ENCODE measurements around the gene MYOD1.

The MYOD1 gene

GRCh38 chr11:17702876-17703275 is 16.5 kb upstream of the MYOD1 start:
- Histone ChIP-seq H3F3A (ENCODE audit: insufficient read depth, low read length) (no peaks in the 10 kb centered on the region), H3K4me1 (ENCODE audit: insufficient read depth, low read length, severe bottlenecking) (no peaks in the 10 kb centered on the region), H3K79me2 (ENCODE audit: insufficient read depth, low read length) (no peaks in the 10 kb centered on the region), H4K20me1 (ENCODE audit: insufficient read depth, low read length) (no peaks in the 10 kb centered on the region), H3K4me2 (ENCODE audit: low read length) (no peak overlapping the region), H3K36me3 (ENCODE audit: insufficient read depth, low read length) (no peaks in the 10 kb centered on the region), H3K9me2 (ENCODE audit: low read depth, low read length) (no peaks in the 10 kb centered on the region), H3K9me3 (ENCODE audit: low read length) (no peaks in the 10 kb centered on the region), H3K4me3 (ENCODE audit: low read depth, low read length, poor library complexity, severe bottlenecking) (no peak overlapping the region), H3K9ac (ENCODE audit: low read length) (no peak overlapping the region), H3K27ac (ENCODE audit: low read depth, low read length, poor library complexity, severe bottlenecking) (no peak overlapping the region), H3K27me3 (ENCODE audit: insufficient read depth, low read length) (no peaks in the 10 kb centered on the region; the same call in 1 of the 2 replicates), H2AFZ (ENCODE audit: low read length) (no peak overlapping the region)
- TF ChIP-seq EZH2 (IDR thresholded peaks at IDR 0.05; ENCODE audit: borderline replicate concordance, low read length): no peak
- TF ChIP-seq, protein P1, sequence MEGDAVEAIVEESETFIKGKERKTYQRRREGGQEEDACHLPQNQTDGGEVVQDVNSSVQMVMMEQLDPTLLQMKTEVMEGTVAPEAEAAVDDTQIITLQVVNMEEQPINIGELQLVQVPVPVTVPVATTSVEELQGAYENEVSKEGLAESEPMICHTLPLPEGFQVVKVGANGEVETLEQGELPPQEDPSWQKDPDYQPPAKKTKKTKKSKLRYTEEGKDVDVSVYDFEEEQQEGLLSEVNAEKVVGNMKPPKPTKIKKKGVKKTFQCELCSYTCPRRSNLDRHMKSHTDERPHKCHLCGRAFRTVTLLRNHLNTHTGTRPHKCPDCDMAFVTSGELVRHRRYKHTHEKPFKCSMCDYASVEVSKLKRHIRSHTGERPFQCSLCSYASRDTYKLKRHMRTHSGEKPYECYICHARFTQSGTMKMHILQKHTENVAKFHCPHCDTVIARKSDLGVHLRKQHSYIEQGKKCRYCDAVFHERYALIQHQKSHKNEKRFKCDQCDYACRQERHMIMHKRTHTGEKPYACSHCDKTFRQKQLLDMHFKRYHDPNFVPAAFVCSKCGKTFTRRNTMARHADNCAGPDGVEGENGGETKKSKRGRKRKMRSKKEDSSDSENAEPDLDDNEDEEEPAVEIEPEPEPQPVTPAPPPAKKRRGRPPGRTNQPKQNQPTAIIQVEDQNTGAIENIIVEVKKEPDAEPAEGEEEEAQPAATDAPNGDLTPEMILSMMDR (IDR thresholded peaks at IDR 0.05; ENCODE audit: low read length): no peak

DNA sequence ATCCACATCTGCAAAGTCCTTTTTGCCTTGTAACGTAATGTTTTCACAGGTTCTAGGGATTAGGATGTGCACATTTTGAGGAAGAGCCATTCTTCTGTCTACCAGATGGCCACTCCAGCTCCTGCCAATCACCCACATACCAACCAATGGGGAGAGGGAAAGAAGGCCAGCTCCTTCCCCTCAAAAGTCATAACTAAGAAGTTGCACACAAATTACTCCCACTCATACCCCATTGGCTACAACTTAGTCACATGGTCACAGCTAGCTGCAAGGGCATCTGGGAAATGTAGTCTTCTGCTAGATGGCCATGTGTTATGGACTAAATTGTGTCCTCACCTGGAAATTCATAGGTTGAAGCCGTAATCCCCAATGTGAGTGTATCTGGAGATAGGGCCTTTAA is 15.4 kb upstream of the MYOD1 start:
- no peaks in the 10 kb centered on the region for H3K36me3 ChIP-seq (ENCODE audit: insufficient read depth, low read length)
- H3K79me2 ChIP-seq (ENCODE audit: insufficient read depth, low read length): no peaks in the 10 kb centered on the region
- no peaks in the 10 kb centered on the region for H3F3A ChIP-seq (ENCODE audit: insufficient read depth, low read length)
- no peak overlapping the region for H3K4me2 ChIP-seq (ENCODE audit: low read length)
- no peaks in the 10 kb centered on the region for H3K9me3 ChIP-seq (ENCODE audit: low read length)
- no peaks in the 10 kb centered on the region; the same call in 1 of the 2 replicates for H3K27me3 ChIP-seq (ENCODE audit: insufficient read depth, low read length)
- H2AFZ ChIP-seq (ENCODE audit: low read length): no peak overlapping the region
- no peak overlapping the region for H3K27ac ChIP-seq (ENCODE audit: low read depth, low read length, poor library complexity, severe bottlenecking)
- TF ChIP-seq EZH2 (IDR thresholded peaks at IDR 0.05; ENCODE audit: borderline replicate concordance, low read length): no peak
- TF ChIP-seq, protein P1 (IDR thresholded peaks at IDR 0.05; ENCODE audit: low read length): no peak
- H3K4me3 ChIP-seq (ENCODE audit: low read depth, low read length, poor library complexity, severe bottlenecking): no peak overlapping the region
- H3K4me1 ChIP-seq (ENCODE audit: insufficient read depth, low read length, severe bottlenecking): no peaks in the 10 kb centered on the region
- H3K9me2 ChIP-seq (ENCODE audit: low read depth, low read length): no peaks in the 10 kb centered on the region
- no peak overlapping the region for H3K9ac ChIP-seq (ENCODE audit: low read length)
- no peaks in the 10 kb centered on the region for H4K20me1 ChIP-seq (ENCODE audit: insufficient read depth, low read length)

GRCh38 chr11:17707830-17708229 is 11.5 kb upstream of the MYOD1 start:
- Histone ChIP-seq H3K4me3 (ENCODE audit: low read depth, low read length, poor library complexity, severe bottlenecking) (no peak overlapping the region), H3K27me3 (ENCODE audit: insufficient read depth, low read length) (no peaks in the 10 kb centered on the region; the same call in 1 of the 2 replicates), H3F3A (ENCODE audit: insufficient read depth, low read length) (no peaks in the 10 kb centered on the region), H3K9ac (ENCODE audit: low read length) (no peak overlapping the region), H3K4me2 (ENCODE audit: low read length) (no peak overlapping the region), H3K27ac (ENCODE audit: low read depth, low read length, poor library complexity, severe bottlenecking) (no peak overlapping the region), H3K9me3 (ENCODE audit: low read length) (no peaks in the 10 kb centered on the region), H3K79me2 (ENCODE audit: insufficient read depth, low read length) (no peaks in the 10 kb centered on the region), H3K4me1 (ENCODE audit: insufficient read depth, low read length, severe bottlenecking) (no peaks in the 10 kb centered on the region), H3K9me2 (ENCODE audit: low read depth, low read length) (no peaks in the 10 kb centered on the region), H4K20me1 (ENCODE audit: insufficient read depth, low read length) (no peaks in the 10 kb centered on the region), H2AFZ (ENCODE audit: low read length) (no peak overlapping the region), H3K36me3 (ENCODE audit: insufficient read depth, low read length) (no peaks in the 10 kb centered on the region)
- TF ChIP-seq, protein P1 (IDR thresholded peaks at IDR 0.05; ENCODE audit: low read length): no peak
- no peak for TF ChIP-seq EZH2 (IDR thresholded peaks at IDR 0.05; ENCODE audit: borderline replicate concordance, low read length)

Measured in OCI-LY1 (cell line).